Measurements from ENCODE around the gene ADARB1. TPM values are rescaled to one million over a fixed set of nuclear protein-coding genes. Genes with fewer than 3 reads are reported as not detected.

ADARB1 gene
- total RNA-seq, 1 donor: 11.8 TPM

GRCh38 chr21:45258466-45258865, 184.1 kb downstream of the ADARB1 start:
- no peak for DNase-seq (ENCODE audit: low read depth in 2 of 3, low spot score in 2 of 3)

GRCh38 chr21:45259206-45259840, 184.9 kb downstream of the ADARB1 start:
- DNase-seq (ENCODE audit: low read depth in 2 of 3, low spot score in 2 of 3): no peak

- DNase-seq (ENCODE audit: low read depth in 2 of 3, low spot score in 2 of 3): peak in 1 of 3 donors; percentile 55
Observed at GRCh38 chr21:45260191-45260825, 185.9 kb downstream of the ADARB1 start.

GRCh38 chr21:45261093-45261492, 186.7 kb downstream of the ADARB1 start:
- DNase-seq (ENCODE audit: low read depth in 2 of 3, low spot score in 2 of 3): no peak

GRCh38 chr21:45262041-45262581, 187.7 kb downstream of the ADARB1 start:
- DNase-seq (ENCODE audit: low read depth in 2 of 3, low spot score in 2 of 3): no peak

- DNase-seq (ENCODE audit: low read depth in 2 of 3, low spot score in 2 of 3): no peak
Observed at GRCh38 chr21:45262616-45263015, 188.2 kb downstream of the ADARB1 start.

GRCh38 chr21:45263534-45263933, 189.2 kb downstream of the ADARB1 start:
- no peak for DNase-seq (ENCODE audit: low read depth in 2 of 3, low spot score in 2 of 3)

- DNase-seq (ENCODE audit: low read depth in 2 of 3, low spot score in 2 of 3): no peak
Observed at GRCh38 chr21:45264146-45264911, 189.9 kb downstream of the ADARB1 start.

GRCh38 chr21:45264912-45265515, 190.6 kb downstream of the ADARB1 start:
- DNase-seq (ENCODE audit: low read depth in 2 of 3, low spot score in 2 of 3): no peak

GRCh38 chr21:45265721-45266517, 191.5 kb downstream of the ADARB1 start:
- DNase-seq (ENCODE audit: low read depth in 2 of 3, low spot score in 2 of 3): no peak

- DNase-seq (ENCODE audit: low read depth in 2 of 3, low spot score in 2 of 3): peak in 1 of 3 donors; percentile 26
Observed at GRCh38 chr21:45266518-45267389, 192.4 kb downstream of the ADARB1 start.

GRCh38 chr21:45267390-45267760, 193.0 kb downstream of the ADARB1 start:
- DNase-seq (ENCODE audit: low read depth in 2 of 3, low spot score in 2 of 3): no peak

GRCh38 chr21:45269861-45270260, 195.5 kb downstream of the ADARB1 start:
- no peak for DNase-seq (ENCODE audit: low read depth in 2 of 3, low spot score in 2 of 3)

GRCh38 chr21:45270306-45270821, 196.0 kb downstream of the ADARB1 start:
- DNase-seq (ENCODE audit: low read depth in 2 of 3, low spot score in 2 of 3): no peak

Other genes starting within 250 kb of the ADARB1 start
- 147 TPM for gene PTTG1IP, start 200.9 kb upstream of the ADARB1 start, total RNA-seq
- 169 TPM for gene ITGB2, start 153.7 kb upstream of the ADARB1 start, total RNA-seq
- 14.3 TPM for gene SLX9, start 134.6 kb upstream of the ADARB1 start, total RNA-seq
- gene POFUT2, start 213.3 kb downstream of the ADARB1 start, total RNA-seq: 17.0 TPM

All from hematopoietic multipotent progenitor cell (in vitro differentiated cells).